HG03565 (cell line): ENCODE data around the gene DOCK4.
"Not testable (repeated sequence)": the region's sequence is repeated elsewhere in the genome, so short reads cannot be mapped to it uniquely, and the experiment has no call there.

ENCODE experiments used
- ATAC-seq: cut with Tn5 transposase; IDR thresholded peaks from one replicate; pipeline ENCODE4 v1.9.1; 2021; ENCODE audit warnings: mild to moderate bottlenecking, moderate library complexity; ENCODE audit not compliant: unreplicated experiment

The DOCK4 gene

GRCh38 chr7:112137141-112138101 is 68.8 kb downstream of the DOCK4 start:
- ATAC-seq: no peak

- no peak for ATAC-seq
Observed at GRCh38 chr7:112136271-112137008, 69.8 kb downstream of the DOCK4 start.

- no peak for ATAC-seq
Observed at GRCh38 chr7:112135815-112136214, 70.4 kb downstream of the DOCK4 start.

- no peak for ATAC-seq
Observed at GRCh38 chr7:112134039-112134438, 72.2 kb downstream of the DOCK4 start.

- ATAC-seq: no peak
Observed at GRCh38 chr7:112133328-112133727, 72.9 kb downstream of the DOCK4 start.

- no peak for ATAC-seq
Observed at GRCh38 chr7:112132051-112132694, 74.0 kb downstream of the DOCK4 start.

- ATAC-seq: no peak
Observed at GRCh38 chr7:112130729-112131410, 75.3 kb downstream of the DOCK4 start.

GRCh38 chr7:112129655-112130323 is 76.4 kb downstream of the DOCK4 start:
- ATAC-seq: no peak

GRCh38 chr7:112128461-112129425 is 77.5 kb downstream of the DOCK4 start:
- ATAC-seq: not testable (repeated sequence)

- not testable (repeated sequence) for ATAC-seq
Observed at GRCh38 chr7:112128041-112128440, 78.2 kb downstream of the DOCK4 start.

GRCh38 chr7:112125250-112125649 is 80.9 kb downstream of the DOCK4 start:
- ATAC-seq: no peak

- ATAC-seq: no peak
Observed at GRCh38 chr7:112124061-112124766, 82.0 kb downstream of the DOCK4 start.

- ATAC-seq: no peak
Observed at GRCh38 chr7:112122798-112123197, 83.4 kb downstream of the DOCK4 start.

GRCh38 chr7:112122144-112122543 is 84.1 kb downstream of the DOCK4 start:
- no peak for ATAC-seq

GRCh38 chr7:112121318-112121717 is 84.9 kb downstream of the DOCK4 start:
- no peak for ATAC-seq

- no peak for ATAC-seq
Observed at GRCh38 chr7:112120696-112121217, 85.4 kb downstream of the DOCK4 start.

GRCh38 chr7:112118581-112119566 is 87.3 kb downstream of the DOCK4 start:
- ATAC-seq: no peak
